ENCODE results near the gene ADAMTS15.

The ADAMTS15 gene

DNA sequence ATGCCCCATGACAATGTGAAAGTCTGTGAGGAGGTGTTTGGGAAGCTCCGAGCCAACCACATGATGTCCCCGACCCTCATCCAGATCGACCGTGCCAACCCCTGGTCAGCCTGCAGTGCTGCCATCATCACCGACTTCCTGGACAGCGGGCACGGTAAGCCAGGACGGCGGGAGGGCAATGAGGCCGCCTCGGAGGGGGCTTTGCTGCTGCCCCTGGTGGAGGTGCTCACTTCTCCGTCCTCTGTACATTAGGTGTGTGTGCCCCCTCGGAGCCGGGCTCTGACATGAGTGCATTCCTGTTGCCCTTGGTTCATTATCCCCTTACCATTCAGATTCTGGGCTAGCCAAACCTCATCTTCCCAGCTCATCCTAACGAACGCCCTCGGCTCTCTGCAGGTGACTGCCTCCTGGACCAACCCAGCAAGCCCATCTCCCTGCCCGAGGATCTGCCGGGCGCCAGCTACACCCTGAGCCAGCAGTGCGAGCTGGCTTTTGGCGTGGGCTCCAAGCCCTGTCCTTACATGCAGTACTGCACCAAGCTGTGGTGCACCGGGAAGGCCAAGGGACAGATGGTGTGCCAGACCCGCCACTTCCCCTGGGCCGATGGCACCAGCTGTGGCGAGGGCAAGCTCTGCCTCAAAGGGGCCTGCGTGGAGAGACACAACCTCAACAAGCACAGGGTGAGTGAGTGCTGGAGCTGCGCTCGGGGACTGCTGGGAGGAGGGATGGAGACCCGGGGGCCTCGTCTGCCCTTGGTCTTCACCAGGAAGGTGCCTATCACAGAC is 13.8 kb downstream of the ADAMTS15 start:
- no peak for DNase-seq

DNA sequence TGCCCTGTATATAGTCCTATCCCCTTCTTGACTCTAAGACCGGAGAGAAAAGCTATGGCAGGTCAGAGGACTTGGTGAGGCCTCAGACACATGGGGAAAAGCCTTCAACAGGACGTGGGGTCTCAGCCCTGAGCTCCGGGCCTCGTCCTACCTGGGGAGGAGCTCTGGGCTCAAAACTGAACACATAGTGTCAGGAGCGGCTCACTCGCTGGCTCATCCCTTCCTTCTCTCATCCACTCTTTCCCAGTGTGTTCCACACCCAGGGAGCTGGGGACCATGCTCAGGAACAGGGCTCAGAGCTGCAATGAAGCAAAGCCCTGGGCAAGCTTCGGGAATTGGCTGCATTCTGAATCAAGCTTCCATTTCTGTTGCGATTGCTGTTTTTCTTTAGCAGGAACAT is 14.5 kb downstream of the ADAMTS15 start:
- no peak for DNase-seq

DNA sequence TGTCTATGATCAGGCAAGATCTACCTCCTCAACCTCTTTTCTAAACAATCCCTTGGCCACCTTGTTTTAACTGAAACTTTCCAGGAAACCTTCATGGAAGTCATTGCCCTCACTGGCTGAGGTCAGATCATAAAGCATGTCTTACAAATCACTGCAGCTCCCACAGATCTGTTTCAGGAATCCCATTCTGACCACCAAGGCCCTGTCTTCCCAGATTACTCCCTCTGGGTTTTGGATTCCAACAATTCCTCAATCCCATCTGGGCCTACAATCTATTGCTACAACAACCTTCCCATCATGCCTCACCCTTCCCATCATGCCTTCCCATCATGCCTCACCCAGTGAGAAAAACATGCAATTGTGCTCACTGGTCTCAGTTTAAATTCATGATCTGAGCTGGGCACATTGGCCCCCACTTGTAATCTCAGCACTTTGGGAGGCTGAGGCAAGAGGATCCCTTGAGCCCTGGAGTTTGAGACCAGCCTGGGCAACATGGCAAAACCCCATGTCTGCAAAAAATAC is 15.9 kb downstream of the ADAMTS15 start:
- no peak for DNase-seq

DNA sequence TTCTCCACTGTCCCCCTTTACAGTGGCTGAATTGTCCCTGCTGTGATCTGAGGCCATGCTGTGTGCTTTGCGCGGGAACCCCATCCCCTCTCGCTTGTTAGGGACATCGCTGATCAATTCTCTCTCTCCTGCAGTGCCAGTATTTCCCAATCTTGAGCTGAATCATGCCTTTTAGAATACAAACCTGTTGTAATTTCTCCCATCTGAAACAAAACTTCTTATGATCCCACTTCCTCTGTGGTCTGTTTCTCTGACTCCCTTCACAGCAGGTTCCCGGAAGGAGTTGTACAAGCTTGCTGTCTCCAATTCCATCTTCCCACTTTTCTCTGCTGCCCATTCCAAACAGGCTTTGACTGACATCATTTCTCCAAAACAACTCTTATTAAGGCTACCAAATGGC is 16.8 kb downstream of the ADAMTS15 start:
- DNase-seq, result no peak

DNA sequence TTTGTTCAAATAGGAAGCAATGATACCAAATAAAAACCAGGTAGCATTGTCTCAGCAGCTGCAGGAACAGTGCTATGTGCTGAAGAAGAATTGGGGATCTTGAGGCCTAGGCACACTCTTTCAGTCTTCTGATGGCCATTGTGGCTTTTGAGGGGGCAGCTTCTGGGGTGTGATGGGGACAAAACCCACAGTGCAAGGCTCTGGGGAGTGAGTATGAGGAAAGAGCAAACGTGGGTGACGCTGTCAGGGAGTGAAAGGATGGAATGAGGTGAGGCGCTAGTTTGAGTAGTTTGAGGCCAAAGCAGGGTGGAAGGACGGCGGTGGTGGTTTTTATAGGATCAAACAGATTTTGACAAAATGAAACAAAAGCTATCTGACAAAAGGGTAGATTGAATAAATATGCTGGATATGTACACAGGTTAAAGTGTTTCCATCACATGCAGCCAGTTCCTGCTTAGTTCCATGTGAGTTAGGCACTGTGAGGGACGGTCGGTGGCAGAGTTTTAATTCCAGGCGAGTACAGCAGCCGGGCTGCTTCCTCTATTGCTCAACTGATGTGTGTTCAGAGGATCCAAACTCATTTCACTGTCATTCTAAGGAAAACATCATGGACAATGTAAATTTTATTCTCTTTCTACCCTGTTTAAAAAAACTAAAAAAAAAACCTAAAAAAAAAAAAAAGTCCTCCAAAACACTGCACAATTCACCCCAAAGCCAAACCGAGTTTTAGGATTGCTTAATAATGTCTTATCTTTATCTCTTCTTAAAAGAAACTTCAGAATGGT is 18.9 kb downstream of the ADAMTS15 start:
- DNase-seq, result no peak

DNA sequence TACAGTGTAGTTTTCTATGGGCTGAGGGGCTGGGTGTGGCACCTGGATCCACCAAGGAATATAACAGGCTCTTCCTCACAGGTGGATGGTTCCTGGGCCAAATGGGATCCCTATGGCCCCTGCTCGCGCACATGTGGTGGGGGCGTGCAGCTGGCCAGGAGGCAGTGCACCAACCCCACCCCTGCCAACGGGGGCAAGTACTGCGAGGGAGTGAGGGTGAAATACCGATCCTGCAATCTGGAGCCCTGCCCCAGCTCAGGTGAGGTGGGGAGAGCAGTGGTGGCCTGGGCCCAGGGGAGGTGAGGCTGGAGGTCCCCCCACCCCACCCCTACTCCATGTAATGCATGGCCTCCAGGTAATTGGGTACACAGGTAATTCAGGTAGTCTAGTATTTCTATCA is 20.7 kb downstream of the ADAMTS15 start:
- DNase-seq, result no peak

DNA sequence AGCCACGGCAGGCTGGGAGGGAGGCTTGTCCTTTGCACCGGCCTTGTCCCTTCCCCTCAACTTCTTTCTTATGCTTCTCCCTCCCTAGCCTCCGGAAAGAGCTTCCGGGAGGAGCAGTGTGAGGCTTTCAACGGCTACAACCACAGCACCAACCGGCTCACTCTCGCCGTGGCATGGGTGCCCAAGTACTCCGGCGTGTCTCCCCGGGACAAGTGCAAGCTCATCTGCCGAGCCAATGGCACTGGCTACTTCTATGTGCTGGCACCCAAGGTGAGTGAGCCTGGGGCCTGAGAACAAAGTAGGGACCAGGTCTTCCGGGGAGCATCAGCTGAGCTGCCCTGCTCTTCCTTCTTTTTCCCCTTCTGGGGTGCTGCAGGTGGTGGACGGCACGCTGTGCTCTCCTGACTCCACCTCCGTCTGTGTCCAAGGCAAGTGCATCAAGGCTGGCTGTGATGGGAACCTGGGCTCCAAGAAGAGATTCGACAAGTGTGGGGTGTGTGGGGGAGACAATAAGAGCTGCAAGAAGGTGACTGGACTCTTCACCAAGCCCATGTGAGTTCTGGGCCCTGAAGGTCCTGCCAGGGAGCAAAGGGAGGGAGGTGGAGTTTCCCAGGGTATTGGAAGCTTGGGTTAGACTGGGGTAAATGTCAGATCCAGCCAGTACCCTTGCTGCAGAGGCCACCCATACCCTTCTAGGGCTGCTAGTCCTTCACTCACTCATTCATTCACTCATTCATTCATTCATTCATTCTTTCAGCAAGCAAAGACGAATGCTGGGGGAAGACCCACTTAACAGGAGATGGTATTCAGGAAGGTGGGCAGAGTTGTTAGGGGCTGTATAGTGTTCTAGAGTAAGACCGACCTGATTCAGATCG is 22.6 kb downstream of the ADAMTS15 start:
- no peak for DNase-seq

DNA sequence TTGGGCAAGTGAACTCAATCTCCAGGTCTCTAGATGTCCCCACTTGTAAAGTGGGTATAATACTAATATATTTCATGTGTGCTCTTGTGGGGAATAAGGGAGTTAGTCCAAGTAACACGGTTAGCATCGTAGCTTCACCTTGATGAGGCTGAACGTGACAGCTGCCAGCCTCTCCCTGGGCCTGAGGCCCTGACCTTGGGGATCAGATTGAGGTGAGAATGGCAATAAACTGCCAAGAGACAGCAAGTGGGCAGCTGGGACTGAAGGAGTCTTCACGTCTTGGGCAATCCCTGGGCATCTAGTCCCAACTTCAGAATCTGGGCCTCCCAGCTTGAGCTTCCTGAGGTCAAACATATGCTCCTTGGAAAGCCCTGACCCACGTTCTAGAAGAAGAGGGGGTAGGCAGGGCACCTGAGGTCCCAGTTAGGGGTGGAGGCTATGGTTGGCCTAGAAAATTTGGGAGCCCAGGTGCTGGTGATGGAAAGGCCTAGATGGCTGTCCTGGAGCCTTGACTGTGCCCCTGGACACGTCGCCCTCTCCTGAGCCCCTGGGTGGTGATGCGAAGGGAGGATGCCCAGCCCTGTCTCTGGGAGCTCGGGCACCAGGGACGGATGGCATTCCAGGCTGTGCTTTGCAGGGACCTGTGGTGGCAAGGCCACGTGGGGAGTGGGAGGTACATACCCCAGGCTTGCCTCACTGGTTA is 23.4 kb downstream of the ADAMTS15 start:
- DNase-seq, result no peak

DNA sequence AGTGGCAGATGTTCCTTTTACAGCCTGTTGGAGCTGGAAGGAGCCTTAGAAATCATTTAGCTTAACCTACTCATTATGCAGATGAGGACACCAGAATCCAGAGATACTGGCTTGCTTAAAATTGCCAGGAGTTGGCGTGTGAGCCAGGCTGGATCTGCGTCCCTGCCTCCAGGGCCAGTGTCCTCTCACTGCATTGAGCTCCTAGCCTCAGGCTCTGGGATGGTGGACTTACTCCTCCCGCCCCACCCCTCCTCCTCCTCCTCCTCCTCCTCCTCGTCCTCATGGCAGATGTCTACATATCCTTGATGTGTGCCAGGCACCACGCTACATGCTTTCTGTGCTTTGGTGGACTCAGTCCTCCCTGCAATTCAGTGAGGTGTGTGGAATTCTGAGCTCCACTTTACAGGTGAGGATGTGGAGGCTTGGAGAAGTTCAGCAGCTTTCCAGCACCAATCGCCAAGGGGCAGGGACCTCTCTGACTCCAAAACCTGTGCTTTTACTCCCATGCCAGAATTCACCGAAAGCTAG is 24.1 kb downstream of the ADAMTS15 start:
- DNase-seq, result no peak

DNA sequence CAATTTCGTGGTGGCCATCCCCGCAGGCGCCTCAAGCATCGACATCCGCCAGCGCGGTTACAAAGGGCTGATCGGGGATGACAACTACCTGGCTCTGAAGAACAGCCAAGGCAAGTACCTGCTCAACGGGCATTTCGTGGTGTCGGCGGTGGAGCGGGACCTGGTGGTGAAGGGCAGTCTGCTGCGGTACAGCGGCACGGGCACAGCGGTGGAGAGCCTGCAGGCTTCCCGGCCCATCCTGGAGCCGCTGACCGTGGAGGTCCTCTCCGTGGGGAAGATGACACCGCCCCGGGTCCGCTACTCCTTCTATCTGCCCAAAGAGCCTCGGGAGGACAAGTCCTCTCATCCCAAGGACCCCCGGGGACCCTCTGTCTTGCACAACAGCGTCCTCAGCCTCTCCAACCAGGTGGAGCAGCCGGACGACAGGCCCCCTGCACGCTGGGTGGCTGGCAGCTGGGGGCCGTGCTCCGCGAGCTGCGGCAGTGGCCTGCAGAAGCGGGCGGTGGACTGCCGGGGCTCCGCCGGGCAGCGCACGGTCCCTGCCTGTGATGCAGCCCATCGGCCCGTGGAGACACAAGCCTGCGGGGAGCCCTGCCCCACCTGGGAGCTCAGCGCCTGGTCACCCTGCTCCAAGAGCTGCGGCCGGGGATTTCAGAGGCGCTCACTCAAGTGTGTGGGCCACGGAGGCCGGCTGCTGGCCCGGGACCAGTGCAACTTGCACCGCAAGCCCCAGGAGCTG is 24.8 kb downstream of the ADAMTS15 start:
- DNase-seq, result no peak

DNA sequence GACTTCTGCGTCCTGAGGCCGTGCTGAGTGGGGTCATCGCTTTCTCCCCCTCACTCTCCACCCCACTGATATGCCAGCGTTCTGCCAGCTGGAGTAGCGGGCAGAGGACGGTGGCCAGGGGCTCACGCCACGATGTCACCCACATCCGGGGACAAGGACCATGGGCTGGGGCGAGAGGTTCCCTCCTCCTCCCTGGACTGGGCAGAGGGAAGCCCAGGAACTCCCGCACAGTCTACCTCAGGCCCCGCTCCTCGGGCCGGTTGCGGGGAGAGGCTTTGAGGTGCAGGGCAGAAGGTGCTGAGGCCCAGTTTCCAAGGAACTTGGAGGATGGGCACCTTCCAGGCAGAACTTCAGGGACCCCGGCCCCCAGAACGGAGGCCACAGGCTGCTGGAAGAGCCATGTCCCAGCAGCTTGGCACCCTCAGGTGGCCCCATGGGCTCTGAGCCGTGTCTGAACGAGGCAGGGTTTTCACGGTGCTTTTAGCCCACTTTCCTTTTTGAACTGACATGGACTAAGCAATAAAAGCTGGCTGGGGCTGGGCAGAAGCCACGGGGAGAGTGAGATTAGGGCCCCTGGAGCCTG is 25.4 kb downstream of the ADAMTS15 start:
- no peak for DNase-seq

DNA sequence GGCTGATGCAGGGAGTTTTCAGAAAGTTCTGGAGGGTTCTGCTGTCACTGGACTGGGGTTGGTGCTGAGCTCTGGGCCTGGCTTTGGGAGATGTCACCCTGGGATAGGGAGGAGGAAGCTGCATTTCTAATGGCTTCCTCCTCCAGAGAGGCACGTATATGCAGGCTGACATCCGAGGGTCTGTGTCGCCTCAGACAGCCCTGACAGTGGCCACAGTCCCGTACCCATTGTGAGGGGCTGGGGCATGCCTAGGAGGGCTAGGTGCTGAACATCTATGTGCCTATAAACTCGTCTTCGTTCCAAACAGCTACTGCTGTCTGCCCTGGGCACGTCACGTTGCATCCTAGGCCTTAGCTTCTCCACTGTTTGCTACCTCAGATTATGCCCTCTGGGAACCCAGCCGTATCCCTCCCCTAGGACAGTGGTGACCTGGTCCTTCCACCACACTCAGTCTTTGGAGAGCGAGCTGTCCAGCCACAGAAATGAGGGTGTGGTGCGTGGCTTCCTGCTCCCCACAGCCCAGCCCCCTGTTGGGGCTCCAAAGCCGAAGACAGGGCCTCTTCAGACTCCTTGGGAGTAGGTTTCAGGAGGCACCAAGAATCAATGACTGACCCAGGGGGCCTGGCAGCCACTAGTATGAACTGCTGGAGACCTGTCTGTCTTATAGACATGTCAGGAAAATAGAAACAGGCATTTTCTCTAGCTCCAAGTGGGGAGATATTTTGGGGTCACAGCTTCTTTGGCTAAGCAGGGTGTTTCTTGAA is 26.4 kb downstream of the ADAMTS15 start:
- DNase-seq, result no peak

DNA sequence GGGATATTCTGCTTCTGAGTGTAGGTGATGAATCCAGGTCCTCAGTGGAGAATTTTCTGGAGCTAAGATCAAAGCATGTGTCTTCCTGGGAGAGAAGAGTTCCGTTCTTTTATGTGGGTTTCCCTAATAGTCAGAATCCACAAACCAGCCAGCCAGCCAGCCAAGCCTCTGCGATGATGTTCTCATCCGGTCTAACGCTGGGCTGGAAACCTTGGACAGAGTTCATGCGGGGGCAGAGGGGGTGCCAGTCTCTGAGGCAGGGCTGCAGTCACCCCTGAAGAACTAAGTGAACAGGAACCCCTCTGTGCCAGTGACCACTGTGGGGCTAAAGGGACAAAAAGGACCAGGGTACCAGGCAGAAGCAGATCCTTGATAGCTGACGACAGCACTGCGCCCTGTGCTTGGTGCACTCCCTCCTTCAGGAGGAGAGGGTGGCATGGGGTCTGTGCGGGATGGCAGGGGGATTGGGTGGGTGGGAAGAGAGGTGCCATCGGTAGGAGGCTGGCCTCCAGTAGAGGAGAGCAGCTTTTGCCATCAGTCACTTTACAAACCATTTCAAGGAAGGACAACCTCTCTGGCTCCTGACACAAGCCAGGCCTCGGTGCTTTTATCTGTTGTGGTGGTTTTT is 27.1 kb downstream of the ADAMTS15 start:
- DNase-seq, result no peak

DNA sequence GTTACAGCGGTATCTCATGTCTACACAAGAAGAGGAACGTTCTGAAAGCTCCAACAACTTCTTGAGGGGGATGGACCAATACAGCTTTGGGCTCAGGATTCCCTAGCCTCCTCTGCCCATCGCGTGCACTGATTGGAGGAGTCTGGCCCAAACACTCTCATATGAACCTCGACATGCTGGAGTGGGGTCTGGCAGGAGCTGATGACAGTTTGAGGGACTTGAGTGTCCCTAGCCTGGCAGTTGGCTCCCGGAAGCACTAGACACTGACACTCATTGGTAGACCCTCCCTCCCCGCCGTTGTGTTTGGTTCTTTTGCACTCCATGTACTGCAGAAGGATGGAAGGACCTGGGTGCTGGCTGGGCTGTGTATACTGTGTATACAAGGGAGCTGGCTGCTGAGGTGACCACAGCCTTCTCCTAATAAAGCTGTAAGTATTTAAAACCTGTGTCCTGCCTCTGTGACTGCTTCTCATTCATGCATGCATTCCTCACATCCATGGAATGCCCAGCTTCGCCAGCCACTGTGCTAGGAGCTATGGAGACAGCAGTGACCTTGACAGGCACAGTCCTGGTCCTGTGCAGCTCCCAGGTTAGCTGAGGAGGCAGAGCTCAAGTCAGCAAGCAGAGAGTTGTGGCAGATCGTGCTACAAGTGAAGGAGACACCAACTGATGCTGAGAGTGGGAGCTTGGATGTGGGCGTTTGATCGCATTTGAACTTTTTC is 27.9 kb downstream of the ADAMTS15 start:
- DNase-seq, result no peak

DNA sequence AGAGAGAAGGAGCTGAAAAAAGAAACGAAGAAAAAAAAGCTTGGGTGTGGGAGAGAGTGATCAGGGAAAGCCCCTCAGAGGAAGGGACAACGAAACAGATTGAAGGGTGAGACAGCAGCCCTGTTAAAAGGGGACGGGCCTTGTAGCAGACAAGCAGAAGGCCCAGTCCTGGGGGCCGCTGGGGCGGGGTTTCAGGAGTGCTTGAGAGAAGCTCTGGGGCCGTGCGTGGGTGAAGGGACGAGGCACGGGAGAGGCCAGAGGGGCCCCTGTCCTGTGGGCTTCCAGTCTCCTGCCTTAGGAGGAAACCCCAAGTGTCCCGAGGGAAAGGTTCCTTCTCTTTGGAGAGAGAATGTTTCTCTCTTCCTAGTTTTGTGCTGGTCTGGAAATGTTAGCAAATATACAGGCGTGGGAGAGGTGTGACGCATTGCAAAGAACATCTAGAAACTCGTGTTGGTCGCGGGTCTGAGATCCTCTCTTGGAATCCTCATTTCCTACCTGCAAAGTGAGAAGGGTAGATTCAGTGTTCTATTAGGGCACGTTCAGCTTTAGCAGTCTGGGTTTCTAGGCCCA is 28.6 kb downstream of the ADAMTS15 start:
- DNase-seq, result no peak

DNA sequence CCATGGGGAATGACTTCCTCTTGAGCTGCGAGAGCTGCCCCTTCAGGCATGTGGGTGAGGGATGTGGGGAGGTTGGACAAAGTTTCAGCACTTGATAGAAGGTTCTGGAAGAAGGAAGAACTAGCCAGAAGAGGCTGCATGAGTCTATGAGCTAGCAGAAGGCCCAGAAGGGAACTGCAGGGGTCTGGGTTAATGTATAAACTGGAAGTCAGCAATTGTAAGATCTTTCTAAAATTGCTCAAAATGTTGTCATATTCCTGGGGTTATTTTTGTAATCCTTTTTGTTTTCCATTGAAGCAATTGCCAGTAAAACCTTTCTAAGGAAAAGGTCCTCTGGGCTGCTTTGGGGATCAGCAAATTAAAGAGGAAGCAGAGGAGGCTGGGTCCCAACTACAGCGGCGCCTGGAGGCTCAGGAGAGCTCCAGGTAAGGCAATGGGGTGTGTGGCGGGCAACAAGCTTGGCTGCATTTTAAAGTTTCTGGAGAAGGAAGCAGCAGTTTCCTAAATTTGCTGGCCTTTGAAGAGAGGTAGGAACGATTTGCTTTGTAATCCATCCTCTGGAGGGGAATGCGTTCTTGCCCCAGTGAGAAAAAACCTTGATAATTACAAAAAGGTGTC is 29.2 kb downstream of the ADAMTS15 start:
- no peak for DNase-seq

DNA sequence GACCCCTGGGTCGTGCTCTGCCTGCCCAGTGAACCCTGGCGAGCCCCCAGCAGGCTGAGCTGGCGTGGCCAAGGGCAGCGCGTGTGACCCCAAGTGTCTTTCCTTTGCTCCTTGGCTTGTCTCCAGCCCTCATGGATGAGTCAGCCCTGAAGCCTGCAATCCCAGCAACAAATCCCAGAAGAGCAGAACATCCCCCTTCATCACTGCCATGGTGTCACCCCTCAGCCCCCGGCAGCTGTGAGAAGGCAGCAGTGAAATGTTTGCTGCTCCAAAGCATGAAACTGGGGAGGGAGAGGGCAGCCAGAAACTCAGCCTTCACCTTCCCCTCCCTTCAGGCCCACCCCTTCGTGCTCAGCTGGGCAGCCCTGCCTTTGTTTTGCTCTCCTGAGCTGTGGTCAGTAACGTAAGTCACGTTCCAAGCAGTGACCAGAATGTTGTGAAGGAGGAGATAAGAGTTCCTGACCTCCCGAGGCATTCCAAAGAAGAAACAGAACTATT is 29.8 kb downstream of the ADAMTS15 start:
- no peak for DNase-seq

DNA sequence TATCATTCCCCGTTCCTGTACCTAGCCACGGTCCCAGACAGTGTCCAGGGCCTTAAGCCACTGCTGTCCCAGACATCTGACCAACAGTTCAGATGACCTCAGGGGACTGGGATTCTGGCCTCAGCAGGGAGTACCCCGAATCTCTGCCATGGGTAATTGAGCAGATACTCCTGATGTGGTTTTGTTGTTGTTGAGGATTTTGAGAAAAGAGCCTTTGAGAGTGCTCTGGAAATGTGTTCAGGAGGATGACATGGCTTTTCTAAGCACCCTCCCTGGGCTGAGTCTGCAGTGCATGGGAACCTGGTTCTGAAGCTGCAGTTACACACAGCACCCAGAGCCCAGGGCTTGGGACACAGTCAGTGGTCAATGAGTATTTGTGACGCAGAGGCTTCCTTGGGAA is 30.4 kb downstream of the ADAMTS15 start:
- DNase-seq, result no peak
